RWPE2 (cell line): Measurements from ENCODE around the gene ZBTB7C.

Experiments used
- ATAC-seq: fragments of 200-7000 bp; cut with Tn5 transposase; 3 replicates; pipeline ENCODE4 v1.9.1; 2021; ENCODE audit warnings: low read depth
- DNase-seq: peaks from one replicate; pipeline ENCODE4 v3.0.0-alpha.2; 2020; ENCODE audit warnings: low spot score
- H3K27ac ChIP-seq: fragments of 450-650 bp; 2 replicates; pipeline ENCODE4 v1.5.1; 2017; ENCODE audit warnings: mild to moderate bottlenecking; ENCODE audit not compliant: poor library complexity, severe bottlenecking
- H3K27me3 ChIP-seq: fragments of 250-450 bp; sonication (Bioruptor Pico); 2 replicates; pipeline ENCODE4 v1.5.1; 2021; ENCODE audit warnings: mild to moderate bottlenecking, moderate library complexity; ENCODE audit not compliant: insufficient read depth, poor library complexity, severe bottlenecking
- H3K36me3 ChIP-seq: fragments of 250-450 bp; sonication (Bioruptor Pico); 2 replicates; pipeline ENCODE4 v1.5.1; 2020; ENCODE audit warnings: low read depth, mild to moderate bottlenecking, moderate library complexity
- H3K4me1 ChIP-seq: fragments of 250-450 bp; sonication (Bioruptor Pico); 2 replicates; pipeline ENCODE4 v1.5.1; 2021; ENCODE audit warnings: mild to moderate bottlenecking, moderate library complexity; ENCODE audit not compliant: insufficient read depth, poor library complexity, severe bottlenecking
- H3K4me3 ChIP-seq: fragments of 250-450 bp; sonication (Bioruptor Pico); 2 replicates; pipeline ENCODE4 v1.5.1; 2021; ENCODE audit warnings: mild to moderate bottlenecking, moderate library complexity; ENCODE audit not compliant: severe bottlenecking
- H3K9me3 ChIP-seq: fragments of 250-450 bp; sonication (Bioruptor Pico); 2 replicates; pipeline ENCODE4 v1.5.1; 2021; ENCODE audit warnings: mild to moderate bottlenecking, moderate library complexity; ENCODE audit not compliant: severe bottlenecking
- CTCF ChIP-seq: fragments of 450-650 bp; IDR thresholded peaks from one replicate; pipeline ENCODE4 v1.5.1; 2017; ENCODE audit warnings: mild to moderate bottlenecking, moderate library complexity; ENCODE audit not compliant: poor library complexity, severe bottlenecking

Gene ZBTB7C

GRCh38 chr18:48167897-48168253 is 241.3 kb downstream of the ZBTB7C start:
- H3K9me3 ChIP-seq: no peaks in the 10 kb centered on the region
- no peak for TF ChIP-seq CTCF
- no peaks in the 10 kb centered on the region for H3K4me1 ChIP-seq
- H3K27me3 ChIP-seq: no peaks in the 10 kb centered on the region
- no peak for DNase-seq
- ATAC-seq: no peak
- H3K27ac ChIP-seq: no peak overlapping the region
- H3K36me3 ChIP-seq: no peaks in the 10 kb centered on the region
- H3K4me3 ChIP-seq: no peak overlapping the region

- Histone ChIP-seq H3K36me3 (no peaks in the 10 kb centered on the region), H3K4me3 (no peak overlapping the region), H3K27ac (no peak overlapping the region), H3K27me3 (no peaks in the 10 kb centered on the region), H3K9me3 (no peaks in the 10 kb centered on the region), H3K4me1 (no peaks in the 10 kb centered on the region)
- TF ChIP-seq CTCF: no peak
- no peak for DNase-seq
- ATAC-seq: no peak
Measured at GRCh38 chr18:48166336-48166875, 242.8 kb downstream of the ZBTB7C start.

- Histone ChIP-seq H3K4me3 (no peak overlapping the region), H3K36me3 (no peaks in the 10 kb centered on the region), H3K27me3 (no peaks in the 10 kb centered on the region), H3K4me1 (peaks cover 3% of the 10 kb centered on the region), H3K27ac (no peak overlapping the region), H3K9me3 (no peaks in the 10 kb centered on the region)
- no peak for TF ChIP-seq CTCF
- no peak for DNase-seq
- no peak for ATAC-seq
Measured at GRCh38 chr18:48165111-48165866, 243.9 kb downstream of the ZBTB7C start.

- H3K4me3 ChIP-seq: no peak overlapping the region
- H3K36me3 ChIP-seq: no peaks in the 10 kb centered on the region
- DNase-seq (no peak), ATAC-seq (no peak)
- H3K27me3 ChIP-seq: no peaks in the 10 kb centered on the region
- no peaks in the 10 kb centered on the region for H3K9me3 ChIP-seq
- H3K4me1 ChIP-seq: peaks cover 9% of the 10 kb centered on the region
- TF ChIP-seq CTCF: no peak
- H3K27ac ChIP-seq: no peak overlapping the region
Measured at GRCh38 chr18:48164701-48165100, 244.5 kb downstream of the ZBTB7C start.

- no peak for ATAC-seq
- Histone ChIP-seq H3K27ac (no peak overlapping the region), H3K27me3 (no peaks in the 10 kb centered on the region), H3K9me3 (no peaks in the 10 kb centered on the region), H3K36me3 (no peaks in the 10 kb centered on the region), H3K4me3 (no peak overlapping the region), H3K4me1 (peaks cover 10% of the 10 kb centered on the region)
- DNase-seq: no peak
- TF ChIP-seq CTCF: no peak
Measured at GRCh38 chr18:48164116-48164515, 245.1 kb downstream of the ZBTB7C start.
